Measurements from ENCODE around the gene OR51E1.
A peak's percentile ranks its signal among the peaks of the same experiment; 100 is the strongest.

Gene OR51E1, protein sequence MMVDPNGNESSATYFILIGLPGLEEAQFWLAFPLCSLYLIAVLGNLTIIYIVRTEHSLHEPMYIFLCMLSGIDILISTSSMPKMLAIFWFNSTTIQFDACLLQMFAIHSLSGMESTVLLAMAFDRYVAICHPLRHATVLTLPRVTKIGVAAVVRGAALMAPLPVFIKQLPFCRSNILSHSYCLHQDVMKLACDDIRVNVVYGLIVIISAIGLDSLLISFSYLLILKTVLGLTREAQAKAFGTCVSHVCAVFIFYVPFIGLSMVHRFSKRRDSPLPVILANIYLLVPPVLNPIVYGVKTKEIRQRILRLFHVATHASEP

GRCh38 chr11:4643682-4644081, at the start of gene OR51E1:
TSS of gene OR51E1 (plus strand) at chr11:4643982. CDS start at chr11:4652527, 8,545 bp downstream.
- Mint-ChIP-seq H3K9me3 (no peaks in the 10 kb centered on the region), H3K4me1 (no peaks in the 10 kb centered on the region), H3K27ac (no peak within 1 kb of the TSS), H3K4me3 (no peak within 1 kb of the TSS), H3K27me3 (no peaks in the 10 kb centered on the region), H3K36me3 (no peaks in the 10 kb centered on the region)

DNA sequence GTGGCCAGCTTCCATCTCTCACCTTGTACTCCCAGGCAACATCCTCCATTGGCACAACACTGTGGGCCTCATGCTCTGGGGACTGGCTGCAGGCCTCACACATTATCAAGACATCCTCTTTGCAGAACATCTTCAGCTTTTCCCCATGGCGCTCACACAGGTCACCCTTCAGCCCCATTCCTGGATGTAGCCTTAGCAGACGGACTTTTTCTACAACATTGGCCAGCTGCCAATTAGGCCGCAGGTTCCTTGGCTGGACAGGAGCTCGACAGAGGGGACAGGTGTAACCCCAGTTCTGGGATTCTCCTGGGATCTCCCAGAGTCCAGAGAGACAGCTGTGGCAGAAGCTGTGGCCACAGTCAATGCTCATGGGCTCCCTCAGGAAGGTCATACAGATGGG, 38.7 kb upstream of the OR51E1 start:
- Mint-ChIP-seq H3K9me3 (no peaks in the 10 kb centered on the region), H3K27me3 (no peaks in the 10 kb centered on the region), H3K4me1 (peaks cover 58% of the 10 kb centered on the region), H3K27ac (no peak overlapping the region), H3K4me3 (no peak overlapping the region), H3K36me3 (peaks cover 7% of the 10 kb centered on the region)

GRCh38 chr11:4606231-4607015, 37.4 kb upstream of the OR51E1 start:
- Mint-ChIP-seq H3K27me3 (no peaks in the 10 kb centered on the region), H3K4me1 (peaks cover 65% of the 10 kb centered on the region), H3K9me3 (no peaks in the 10 kb centered on the region), H3K4me3 (peak overlapping the region; percentile 92), H3K27ac (no peak overlapping the region), H3K36me3 (peaks cover 4% of the 10 kb centered on the region)

DNA sequence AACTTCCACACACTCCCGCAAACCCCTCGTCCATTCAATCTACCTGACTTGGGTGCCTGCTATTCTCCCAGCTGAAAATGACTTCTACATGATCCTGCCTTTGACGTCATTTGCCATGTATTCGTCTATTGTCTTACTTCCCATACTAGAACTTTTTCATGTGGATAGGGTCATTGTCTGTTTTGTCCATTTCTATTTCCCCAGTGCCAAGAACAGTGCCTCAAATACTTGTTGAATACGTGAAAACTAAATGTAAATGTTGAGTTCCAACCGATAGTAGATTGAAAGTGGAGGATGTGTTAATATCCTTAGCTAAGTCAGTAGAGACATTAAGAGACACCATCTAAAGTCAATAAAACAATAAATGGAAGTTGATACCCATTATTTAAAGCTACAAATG, 36.7 kb upstream of the OR51E1 start:
- Mint-ChIP-seq H3K9me3 (no peaks in the 10 kb centered on the region), H3K27me3 (no peaks in the 10 kb centered on the region), H3K4me1 (peaks cover 65% of the 10 kb centered on the region), H3K36me3 (peaks cover 3% of the 10 kb centered on the region), H3K4me3 (peak overlapping the region; percentile 92), H3K27ac (peak overlapping the region; percentile 80)

DNA sequence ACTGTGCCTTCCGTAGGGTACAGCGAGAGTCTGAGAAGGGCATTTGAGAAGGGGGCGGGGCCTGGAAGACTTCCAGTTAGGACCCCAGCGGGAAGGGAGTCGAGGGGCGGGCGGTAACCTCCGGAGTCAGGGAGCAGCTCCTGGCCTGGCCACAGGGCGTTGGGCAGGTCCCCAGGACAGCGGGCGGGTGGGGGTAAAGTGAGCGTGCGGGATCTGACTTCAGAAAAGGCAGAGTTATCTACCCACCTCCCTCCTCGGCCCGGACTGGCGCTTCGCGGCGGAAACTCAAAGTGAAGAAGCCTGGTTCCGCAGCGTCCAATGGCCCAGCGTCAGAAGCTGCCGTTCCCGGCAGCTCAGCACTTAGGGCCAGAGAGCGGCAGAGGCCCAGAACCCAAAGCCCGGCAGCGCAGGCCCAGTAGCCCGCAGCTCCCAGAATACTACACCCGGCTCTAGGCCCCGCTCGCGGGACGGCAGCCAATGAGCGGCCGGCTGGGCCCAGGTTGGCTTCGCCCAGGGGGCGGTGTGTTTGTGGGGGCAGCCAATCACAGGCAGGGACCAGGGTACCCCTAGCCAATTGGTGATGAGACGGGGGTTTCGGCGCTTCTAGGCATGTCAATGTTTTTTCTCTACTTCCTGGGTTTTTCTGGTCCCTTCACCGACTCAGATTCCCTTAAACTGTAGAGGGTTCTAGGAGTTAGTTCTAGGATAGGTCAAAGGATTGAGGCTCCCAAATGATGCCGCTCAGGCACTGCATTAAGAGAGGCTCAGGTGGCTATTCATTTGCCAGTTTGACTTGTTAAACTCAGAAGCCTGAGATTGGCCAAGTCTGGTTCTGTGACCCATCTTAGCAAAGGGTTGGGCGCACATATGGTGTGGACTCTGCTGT, 35.8 kb upstream of the OR51E1 start, which contains the start of gene TRIM68:
Gene TRIM68, minus strand, starts transcription at position 451 of the 886 bp plus-strand sequence. CDS start 2,727 bp downstream, outside the sequence.
- no peaks in the 10 kb centered on the region for H3K27me3 Mint-ChIP-seq
- peak within 1 kb of the TSS; percentile 92 for H3K4me3 Mint-ChIP-seq
- H3K36me3 Mint-ChIP-seq, result peaks cover 2% of the 10 kb centered on the region
- H3K9me3 Mint-ChIP-seq, result no peaks in the 10 kb centered on the region
- H3K27ac Mint-ChIP-seq, result peak within 1 kb of the TSS; percentile 80
- peaks cover 65% of the 10 kb centered on the region for H3K4me1 Mint-ChIP-seq

DNA sequence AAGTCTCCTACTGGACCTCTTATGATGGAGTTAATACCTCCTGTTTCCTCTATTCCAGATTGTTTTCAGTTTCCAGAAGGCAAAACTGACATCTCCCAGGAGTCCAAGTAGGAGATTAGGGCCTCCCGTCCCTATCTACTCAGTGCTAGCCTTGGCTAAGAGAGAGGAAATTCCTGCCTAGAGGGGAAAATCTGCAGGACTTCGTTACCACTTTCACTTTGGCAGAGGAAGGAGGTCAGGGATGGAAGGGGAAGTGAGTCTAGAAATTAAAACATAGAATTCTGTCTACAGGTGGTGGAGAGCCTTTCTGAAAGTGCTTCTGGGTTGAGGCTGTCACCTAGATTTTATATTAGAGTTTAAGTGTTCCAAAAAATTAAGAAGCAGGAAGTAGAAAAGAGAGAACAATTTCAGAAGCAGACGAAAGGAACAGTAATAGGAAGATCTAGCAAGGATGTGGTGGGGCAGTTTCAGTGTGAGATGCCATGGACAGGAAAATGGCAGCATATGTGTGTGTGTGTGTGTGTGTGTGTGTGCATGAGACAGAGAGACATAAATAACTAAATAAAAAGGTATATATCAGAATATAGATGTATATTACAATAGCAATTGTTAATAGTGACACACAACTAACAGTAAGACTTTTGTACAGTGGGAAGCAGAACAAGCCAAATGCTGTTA, 33.4 kb upstream of the OR51E1 start:
- Mint-ChIP-seq H3K4me3 (peak overlapping the region; percentile 71), H3K27ac (peak overlapping the region; percentile 73), H3K4me1 (peaks cover 49% of the 10 kb centered on the region), H3K36me3 (no peaks in the 10 kb centered on the region), H3K9me3 (no peaks in the 10 kb centered on the region), H3K27me3 (peaks cover 3% of the 10 kb centered on the region)

- Mint-ChIP-seq H3K4me1 (peaks cover 33% of the 10 kb centered on the region), H3K4me3 (no peak overlapping the region), H3K36me3 (no peaks in the 10 kb centered on the region), H3K9me3 (no peaks in the 10 kb centered on the region), H3K27me3 (peaks cover 3% of the 10 kb centered on the region), H3K27ac (no peak overlapping the region)
These were observed 31.8 kb upstream of the OR51E1 start for GRCh38 chr11:4611986-4612385.

DNA sequence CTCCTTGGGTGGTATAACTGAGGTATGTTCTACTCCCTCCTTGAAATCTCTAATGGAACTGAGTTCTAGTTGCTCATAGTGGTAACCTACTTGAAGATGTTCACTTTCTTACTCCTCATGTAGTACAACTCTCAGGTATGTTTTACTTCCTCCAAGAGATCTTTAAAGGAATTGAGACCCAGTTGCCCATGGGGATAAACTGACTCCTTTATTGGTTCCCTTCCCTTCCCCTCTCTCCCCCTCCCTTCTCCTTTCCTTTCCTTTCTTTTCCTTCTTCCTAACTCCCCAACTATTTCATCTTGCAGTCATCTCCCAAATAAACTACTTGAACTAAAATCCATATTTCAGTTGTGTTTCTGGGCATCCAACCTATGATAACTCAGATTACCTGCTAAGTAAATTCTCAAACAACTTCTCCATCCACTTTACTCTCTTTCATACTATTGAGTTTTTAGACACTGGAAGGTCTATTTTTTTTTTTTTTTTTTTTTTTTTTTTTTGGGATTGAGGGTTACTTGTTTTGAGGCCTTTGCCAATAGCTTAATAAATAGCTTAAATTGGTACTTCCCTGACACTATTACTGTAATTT, 27.8 kb upstream of the OR51E1 start:
- Mint-ChIP-seq H3K4me3 (no peak overlapping the region), H3K4me1 (no peaks in the 10 kb centered on the region), H3K9me3 (no peaks in the 10 kb centered on the region), H3K27ac (no peak overlapping the region), H3K27me3 (peaks cover 3% of the 10 kb centered on the region), H3K36me3 (no peaks in the 10 kb centered on the region)

DNA sequence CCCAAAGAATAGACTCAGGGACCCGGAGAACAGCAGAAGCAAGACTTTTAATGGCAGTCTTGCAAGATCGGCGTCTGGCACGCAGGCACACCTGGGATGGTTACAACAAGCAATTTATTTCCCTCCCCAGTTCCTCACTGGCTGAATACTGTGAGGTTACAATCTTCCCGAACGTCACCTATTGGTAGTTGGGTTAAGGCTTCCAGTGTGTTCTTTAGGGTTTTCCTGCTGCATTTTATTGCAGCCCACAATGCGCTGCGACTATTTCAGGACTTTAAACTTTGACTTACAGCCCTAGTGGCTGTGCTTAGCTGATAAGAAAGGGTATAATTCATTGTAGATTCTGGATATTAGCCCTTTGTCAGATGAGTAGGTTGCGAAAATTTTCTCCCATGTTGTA, 24.3 kb upstream of the OR51E1 start:
- peaks cover 7% of the 10 kb centered on the region for H3K27me3 Mint-ChIP-seq
- no peaks in the 10 kb centered on the region for H3K4me1 Mint-ChIP-seq
- H3K9me3 Mint-ChIP-seq, result no peaks in the 10 kb centered on the region
- no peak overlapping the region for H3K27ac Mint-ChIP-seq
- H3K4me3 Mint-ChIP-seq, result no peak overlapping the region
- peaks cover 3% of the 10 kb centered on the region for H3K36me3 Mint-ChIP-seq

- Mint-ChIP-seq H3K9me3 (peaks cover 13% of the 10 kb centered on the region), H3K4me1 (no peaks in the 10 kb centered on the region), H3K27ac (peak overlapping the region; percentile 57), H3K36me3 (peaks cover 10% of the 10 kb centered on the region), H3K27me3 (peaks cover 37% of the 10 kb centered on the region), H3K4me3 (no peak overlapping the region)
These were observed 17.3 kb upstream of the OR51E1 start for GRCh38 chr11:4626207-4627099.

DNA sequence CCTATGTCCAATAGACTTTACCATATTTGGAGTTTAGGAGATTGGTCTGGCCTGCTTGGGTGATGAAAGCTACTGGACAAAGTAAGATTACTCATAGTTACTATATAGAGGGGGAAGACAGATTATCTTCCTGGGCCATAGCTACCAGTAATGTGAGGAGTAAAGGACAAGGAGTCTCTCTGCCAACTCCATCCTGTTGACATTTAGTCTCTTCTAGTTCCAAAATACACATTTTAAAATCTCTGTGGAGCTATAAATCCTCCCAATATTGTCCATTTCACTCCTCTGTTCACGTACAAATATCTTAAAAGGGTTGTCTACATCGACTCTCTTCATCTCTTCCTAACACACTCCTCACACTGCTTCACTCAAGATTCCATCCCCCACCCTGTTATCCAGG, 7.6 kb upstream of the OR51E1 start:
- no peak overlapping the region for H3K27ac Mint-ChIP-seq
- no peaks in the 10 kb centered on the region for H3K9me3 Mint-ChIP-seq
- H3K4me3 Mint-ChIP-seq, result no peak overlapping the region
- no peaks in the 10 kb centered on the region for H3K4me1 Mint-ChIP-seq
- H3K27me3 Mint-ChIP-seq, result peaks cover 7% of the 10 kb centered on the region
- H3K36me3 Mint-ChIP-seq, result no peaks in the 10 kb centered on the region

DNA sequence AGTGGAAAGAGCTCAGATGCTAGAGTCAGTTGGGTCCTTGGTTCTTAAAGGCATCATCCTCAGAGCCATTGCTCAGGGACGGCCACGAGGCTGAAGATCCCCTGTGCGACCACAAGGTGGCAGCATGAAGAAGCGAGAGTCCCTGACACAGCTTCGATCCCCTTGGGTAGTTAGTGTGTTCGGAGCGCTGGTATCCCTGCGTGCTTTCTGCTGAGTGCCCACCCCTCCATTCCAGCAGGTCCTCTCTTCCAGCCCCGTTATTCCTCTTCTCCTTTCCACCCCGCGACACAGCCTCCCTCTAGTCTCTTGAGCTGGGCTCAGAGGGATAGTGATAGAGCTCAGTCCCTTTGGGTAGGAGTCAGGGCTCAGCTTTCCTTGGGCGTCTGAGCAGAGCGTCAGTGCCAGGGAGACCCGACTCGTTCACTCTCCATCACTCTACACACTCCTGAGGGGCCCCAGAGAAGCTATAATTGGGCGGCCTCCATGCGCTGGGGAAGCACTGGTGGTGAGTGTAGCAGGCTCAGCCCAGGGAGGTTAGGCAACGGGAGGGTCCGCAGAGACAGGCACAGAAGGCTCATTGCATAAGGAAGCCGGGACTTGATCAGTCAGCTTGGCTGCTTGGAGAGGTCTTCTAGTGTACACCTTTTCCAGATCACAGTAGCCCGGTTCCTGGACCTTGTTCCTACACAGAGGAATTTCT, 6.7 kb upstream of the OR51E1 start, which contains the start of gene OR51D1:
Gene OR51D1, plus strand, starts transcription at position 516 of the 700 bp plus-strand sequence. CDS start 2,314 bp downstream, outside the sequence.
- Mint-ChIP-seq H3K4me3 (no peak within 1 kb of the TSS), H3K27ac (no peak within 1 kb of the TSS), H3K36me3 (no peaks in the 10 kb centered on the region), H3K27me3 (no peaks in the 10 kb centered on the region), H3K4me1 (no peaks in the 10 kb centered on the region), H3K9me3 (no peaks in the 10 kb centered on the region)

DNA sequence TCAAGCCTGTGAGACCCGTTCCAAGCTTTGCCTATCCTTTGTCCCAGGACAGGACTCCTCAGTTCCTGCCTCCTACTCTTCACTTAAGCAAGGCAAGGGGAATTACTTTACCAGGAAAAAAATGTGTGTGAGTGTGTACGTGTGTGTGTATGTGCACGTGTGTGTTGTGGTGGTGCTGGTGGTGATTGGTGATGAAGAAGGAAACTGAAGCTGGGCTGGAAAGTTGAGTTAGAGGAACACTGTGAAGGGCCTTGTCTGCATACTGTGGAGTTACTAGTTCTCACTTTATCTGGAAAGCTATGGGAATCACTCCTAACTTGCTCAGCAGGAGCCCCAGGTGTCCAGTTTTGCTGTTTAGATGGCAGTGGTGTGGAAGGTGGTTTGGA, 6.1 kb upstream of the OR51E1 start:
- Mint-ChIP-seq H3K4me1 (no peaks in the 10 kb centered on the region), H3K36me3 (no peaks in the 10 kb centered on the region), H3K9me3 (no peaks in the 10 kb centered on the region), H3K27ac (no peak overlapping the region), H3K4me3 (no peak overlapping the region), H3K27me3 (no peaks in the 10 kb centered on the region)

Data from activated naive CD4-positive, alpha-beta T cell treated with anti-CD3 and anti-CD28 coated beads, Interleukin-2, amount 50 U/mL, for 24 hours (primary cell).